Panc1 (cell line): ENCODE data around the gene CLIC4.

ENCODE experiments used
- CTCF ChIP-seq: fragments of 450-650 bp; IDR thresholded peaks from 2 replicates; pipeline ENCODE4 v1.5.1; 2017; ENCODE audit warnings: mild to moderate bottlenecking
- POLR2AphosphoS5 ChIP-seq: IDR thresholded peaks from 2 replicates; pipeline ENCODE4 v1.6.1; 2012; ENCODE audit warnings: mild to moderate bottlenecking, low read depth, low read length, moderate library complexity
- REST ChIP-seq, 2 experiments: IDR thresholded peaks; 2 replicates each; pipeline ENCODE4 v1.6.1; 2011 to 2012; ENCODE audit warnings: low read depth in 2 of 2, control low read depth in 1 of 2, low read length in 1 of 2, mild to moderate bottlenecking in 1 of 2, moderate library complexity in 1 of 2; ENCODE audit not compliant: insufficient read depth in 1 of 2
- SIN3A ChIP-seq: IDR thresholded peaks from 2 replicates; pipeline ENCODE4 v1.6.1; 2012; ENCODE audit warnings: low read depth, mild to moderate bottlenecking, low read length, moderate library complexity, borderline replicate concordance; ENCODE audit not compliant: insufficient read depth
- TCF7L2 ChIP-seq: IDR thresholded peaks from 2 replicates; pipeline ENCODE4 v1.6.1; 2011; ENCODE audit warnings: mild to moderate bottlenecking, low read depth, low read length, inconsistent platforms

GRCh38 chr1:24871306-24871901, 126.2 kb downstream of the CLIC4 start:
- TF ChIP-seq POLR2AphosphoS5 (no peak), CTCF (no peak), REST (IDR thresholded peaks at IDR 0.05; ENCODE audit: insufficient read depth in 1 of 2, low read depth in 2 of 2, low read length in 1 of 2) (no peak), SIN3A (no peak), TCF7L2 (no peak)
